Endothelial cell (in vitro differentiated cells): ENCODE results near the gene LARP4B. TPM values are rescaled to one million over a fixed set of nuclear protein-coding genes. Genes with fewer than 3 reads are reported as not detected.
"Not testable (repeated sequence)": the region's sequence is repeated elsewhere in the genome, so short reads cannot be mapped to it uniquely, and the experiment has no call there.

Experiments
- DNase-seq: peaks from one replicate; pipeline ENCODE4 v3.0.0; 2021; ENCODE audit warnings: low spot score
- H3K27ac Mint-ChIP-seq: one replicate; pipeline ENCODE4 v1.8.0; 2021; ENCODE audit warnings: mixed read lengths, inconsistent platforms; ENCODE audit not compliant: unreplicated experiment
- H3K27me3 Mint-ChIP-seq: one replicate; pipeline ENCODE4 v1.8.0; 2021; ENCODE audit warnings: mild to moderate bottlenecking, moderate library complexity, mixed read lengths, inconsistent platforms; ENCODE audit not compliant: unreplicated experiment
- H3K36me3 Mint-ChIP-seq: one replicate; pipeline ENCODE4 v1.8.0; 2021; ENCODE audit warnings: mild to moderate bottlenecking, low read depth, mixed read lengths, inconsistent platforms; ENCODE audit not compliant: unreplicated experiment
- H3K4me1 Mint-ChIP-seq: one replicate; pipeline ENCODE4 v1.8.0; 2021; ENCODE audit warnings: mild to moderate bottlenecking, mixed read lengths, inconsistent platforms; ENCODE audit not compliant: unreplicated experiment
- H3K4me3 Mint-ChIP-seq: one replicate; pipeline ENCODE4 v1.8.0; 2021; ENCODE audit warnings: mild to moderate bottlenecking, mixed read lengths, inconsistent platforms; ENCODE audit not compliant: unreplicated experiment
- H3K9me3 Mint-ChIP-seq: one replicate; pipeline ENCODE4 v1.8.0; 2021; ENCODE audit warnings: mixed read lengths, inconsistent platforms; ENCODE audit not compliant: unreplicated experiment
- CTCF ChIP-seq: fragments of 200-600 bp; sonication (generic); IDR thresholded peaks from one replicate; pipeline ENCODE4 v1.5.0; 2021; ENCODE audit warnings: antibody characterized with exemption; ENCODE audit not compliant: unreplicated experiment
- total RNA-seq: library from RNA; stranded (reverse); fragmentation: NEBNext Ultra II Directional; extraction: Animal tissue kit (Norgen Biotek cat#: 25700); gene quantifications from one replicate; pipeline ENCODE4 v1.2.1, GENCODE V29; 2021; ENCODE audit not compliant: unreplicated experiment

LARP4B gene
- total RNA-seq, 1 donor from 2014 or later = 91.8 TPM

- no peak for DNase-seq
- H3K27me3 Mint-ChIP-seq = peaks cover 4% of the 10 kb centered on the region
- H3K9me3 Mint-ChIP-seq = no peaks in the 10 kb centered on the region
Measured at GRCh38 chr10:771647-772046, 159.9 kb downstream of the LARP4B start.

GRCh38 chr10:770975-771374 is 160.5 kb downstream of the LARP4B start:
- Mint-ChIP-seq H3K36me3 (no peaks in the 10 kb centered on the region), H3K4me1 (no peaks in the 10 kb centered on the region), H3K27me3 (peaks cover 4% of the 10 kb centered on the region), H3K4me3 (no peak overlapping the region), H3K27ac (no peak overlapping the region), H3K9me3 (no peaks in the 10 kb centered on the region)
- TF ChIP-seq CTCF = no peak
- DNase-seq = no peak

More at GRCh38 chr10:771647-772046, 159.9 kb downstream of the LARP4B start:
- Mint-ChIP-seq H3K4me3 (no peak overlapping the region), H3K36me3 (no peaks in the 10 kb centered on the region), H3K27ac (no peak overlapping the region), H3K4me1 (no peaks in the 10 kb centered on the region)
- TF ChIP-seq CTCF = no peak

- H3K36me3 Mint-ChIP-seq, H3K27ac Mint-ChIP-seq, H3K4me3 Mint-ChIP-seq, H3K4me1 Mint-ChIP-seq, DNase-seq, H3K9me3 Mint-ChIP-seq, H3K27me3 Mint-ChIP-seq: not testable (repeated sequence)
Measured at GRCh38 chr10:770048-770712, 161.3 kb downstream of the LARP4B start.

GRCh38 chr10:767794-768193 is 163.7 kb downstream of the LARP4B start:
- no peaks in the 10 kb centered on the region for H3K9me3 Mint-ChIP-seq
- no peak overlapping the region for H3K4me3 Mint-ChIP-seq
- H3K36me3 Mint-ChIP-seq = no peaks in the 10 kb centered on the region
- H3K4me1 Mint-ChIP-seq = no peaks in the 10 kb centered on the region
- DNase-seq = no peak
- no peak overlapping the region for H3K27ac Mint-ChIP-seq
- TF ChIP-seq CTCF = no peak
- peaks cover 3% of the 10 kb centered on the region for H3K27me3 Mint-ChIP-seq

- Mint-ChIP-seq H3K4me3 (no peak overlapping the region), H3K27me3 (peaks cover 2% of the 10 kb centered on the region), H3K4me1 (no peaks in the 10 kb centered on the region), H3K9me3 (no peaks in the 10 kb centered on the region), H3K36me3 (no peaks in the 10 kb centered on the region), H3K27ac (no peak overlapping the region)
- no peak for DNase-seq
- no peak for TF ChIP-seq CTCF
Measured at GRCh38 chr10:767211-767610, 164.3 kb downstream of the LARP4B start.
